ENCODE measurements around the gene SHPK. TPM values are rescaled to one million over a fixed set of nuclear protein-coding genes. Genes with fewer than 3 reads are reported as not detected.

Gene SHPK
- total RNA-seq, 1 experiment from 2014 or later: 21.4 TPM

- no peak for DNase-seq
- Histone ChIP-seq H2AFZ (no peak overlapping the region), H3F3A (ENCODE audit: insufficient read depth, low read depth) (no peaks in the 10 kb centered on the region; the same call in 1 of the 2 replicates), H3K4me1 (replicated peaks; ENCODE audit: insufficient read depth) (no peaks in the 10 kb centered on the region), H3K36me3 (ENCODE audit: low read depth) (no peaks in the 10 kb centered on the region), H3K9me2 (ENCODE audit: insufficient read depth) (no peaks in the 10 kb centered on the region), H3K4me2 (no peak overlapping the region), H3K79me2 (ENCODE audit: low read depth) (no peaks in the 10 kb centered on the region), H3K27ac (no peak overlapping the region), H3K9me3 (ENCODE audit: insufficient read depth, low read depth) (no peaks in the 10 kb centered on the region), H3K27me3 (ENCODE audit: insufficient read depth, low read depth) (no peaks in the 10 kb centered on the region), H4K20me1 (ENCODE audit: insufficient read depth) (no peaks in the 10 kb centered on the region; the same call in 1 of the 2 replicates), H3K4me3 (no peak overlapping the region)
- no TSS peak for BruUV-seq (replicated peaks)
- POLR2A ChIA-PET (ENCODE audit: unreplicated experiment): no interaction called here
- intact Hi-C loops (cut with micrococcal nuclease; ENCODE audit: unreplicated experiment): loop anchor here (5.0 kb wide), 3 partner anchors 40 to 145 kb away; partner anchors contain the start of gene HASPIN
- CTCF ChIA-PET: interaction anchor here (0.6 kb wide), 1 partner anchor 25 kb away, joined by 3 read pairs; no protein-coding TSS in a partner anchor
- TF ChIP-seq, protein P1, sequence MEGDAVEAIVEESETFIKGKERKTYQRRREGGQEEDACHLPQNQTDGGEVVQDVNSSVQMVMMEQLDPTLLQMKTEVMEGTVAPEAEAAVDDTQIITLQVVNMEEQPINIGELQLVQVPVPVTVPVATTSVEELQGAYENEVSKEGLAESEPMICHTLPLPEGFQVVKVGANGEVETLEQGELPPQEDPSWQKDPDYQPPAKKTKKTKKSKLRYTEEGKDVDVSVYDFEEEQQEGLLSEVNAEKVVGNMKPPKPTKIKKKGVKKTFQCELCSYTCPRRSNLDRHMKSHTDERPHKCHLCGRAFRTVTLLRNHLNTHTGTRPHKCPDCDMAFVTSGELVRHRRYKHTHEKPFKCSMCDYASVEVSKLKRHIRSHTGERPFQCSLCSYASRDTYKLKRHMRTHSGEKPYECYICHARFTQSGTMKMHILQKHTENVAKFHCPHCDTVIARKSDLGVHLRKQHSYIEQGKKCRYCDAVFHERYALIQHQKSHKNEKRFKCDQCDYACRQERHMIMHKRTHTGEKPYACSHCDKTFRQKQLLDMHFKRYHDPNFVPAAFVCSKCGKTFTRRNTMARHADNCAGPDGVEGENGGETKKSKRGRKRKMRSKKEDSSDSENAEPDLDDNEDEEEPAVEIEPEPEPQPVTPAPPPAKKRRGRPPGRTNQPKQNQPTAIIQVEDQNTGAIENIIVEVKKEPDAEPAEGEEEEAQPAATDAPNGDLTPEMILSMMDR (conservative IDR thresholded peaks at IDR 0.05): no peak
- no peak for TF ChIP-seq EZH2 (IDR thresholded peaks at IDR 0.05; ENCODE audit: low read depth)
These were observed 46.0 kb upstream of the SHPK start for GRCh38 chr17:3682033-3682432.

GRCh38 chr17:3681565-3681964 is 45.5 kb upstream of the SHPK start:
- DNase-seq: no peak
- intact Hi-C loops (cut with micrococcal nuclease; ENCODE audit: unreplicated experiment): loop anchor here (5.0 kb wide), 3 partner anchors 41 to 146 kb away; partner anchors contain the start of gene HASPIN
- no peaks in the 10 kb centered on the region; the same call in 1 of the 2 replicates for H4K20me1 ChIP-seq (ENCODE audit: insufficient read depth)
- H3K27me3 ChIP-seq (ENCODE audit: insufficient read depth, low read depth): no peaks in the 10 kb centered on the region
- no peaks in the 10 kb centered on the region for H3K4me1 ChIP-seq (replicated peaks; ENCODE audit: insufficient read depth)
- no peak overlapping the region for H3K4me2 ChIP-seq
- no peak overlapping the region for H3K27ac ChIP-seq
- no peak overlapping the region for H2AFZ ChIP-seq
- POLR2A ChIA-PET (ENCODE audit: unreplicated experiment): no interaction called here
- no peaks in the 10 kb centered on the region; the same call in 1 of the 2 replicates for H3F3A ChIP-seq (ENCODE audit: insufficient read depth, low read depth)
- BruUV-seq (replicated peaks): no TSS peak
- no peak for TF ChIP-seq EZH2 (IDR thresholded peaks at IDR 0.05; ENCODE audit: low read depth)
- TF ChIP-seq, protein P1 (conservative IDR thresholded peaks at IDR 0.05): no peak
- CTCF ChIA-PET: no interaction called here
- no peaks in the 10 kb centered on the region for H3K9me3 ChIP-seq (ENCODE audit: insufficient read depth, low read depth)
- no peak overlapping the region for H3K4me3 ChIP-seq
- no peaks in the 10 kb centered on the region for H3K36me3 ChIP-seq (ENCODE audit: low read depth)
- H3K79me2 ChIP-seq (ENCODE audit: low read depth): no peaks in the 10 kb centered on the region
- H3K9me2 ChIP-seq (ENCODE audit: insufficient read depth): no peaks in the 10 kb centered on the region

GRCh38 chr17:3681057-3681456 is 45.0 kb upstream of the SHPK start:
- H3K4me1 ChIP-seq (replicated peaks; ENCODE audit: insufficient read depth): no peaks in the 10 kb centered on the region
- H2AFZ ChIP-seq: no peak overlapping the region
- DNase-seq: no peak
- TF ChIP-seq, protein P1 (conservative IDR thresholded peaks at IDR 0.05): no peak
- TF ChIP-seq EZH2 (IDR thresholded peaks at IDR 0.05; ENCODE audit: low read depth): no peak
- H3F3A ChIP-seq (ENCODE audit: insufficient read depth, low read depth): no peaks in the 10 kb centered on the region; the same call in 1 of the 2 replicates
- no peak overlapping the region for H3K4me2 ChIP-seq
- no peaks in the 10 kb centered on the region for H3K79me2 ChIP-seq (ENCODE audit: low read depth)
- H3K9me3 ChIP-seq (ENCODE audit: insufficient read depth, low read depth): no peaks in the 10 kb centered on the region
- H4K20me1 ChIP-seq (ENCODE audit: insufficient read depth): no peaks in the 10 kb centered on the region; the same call in 1 of the 2 replicates
- no peak overlapping the region for H3K27ac ChIP-seq
- intact Hi-C loops (cut with micrococcal nuclease; ENCODE audit: unreplicated experiment): loop anchor here (5.0 kb wide), 3 partner anchors 41 to 146 kb away; partner anchors contain the start of gene HASPIN
- no peak overlapping the region for H3K4me3 ChIP-seq
- ChIA-PET POLR2A (ENCODE audit: unreplicated experiment) (no interaction called here), CTCF (no interaction called here)
- no peaks in the 10 kb centered on the region for H3K36me3 ChIP-seq (ENCODE audit: low read depth)
- BruUV-seq (replicated peaks): no TSS peak
- no peaks in the 10 kb centered on the region for H3K27me3 ChIP-seq (ENCODE audit: insufficient read depth, low read depth)
- no peaks in the 10 kb centered on the region for H3K9me2 ChIP-seq (ENCODE audit: insufficient read depth)

Measured in PC-9 (cell line).